SH-SY5Y (cell line): ENCODE data around the gene BTN2A1.

ENCODE experiments used
- GATA2 ChIP-seq: IDR thresholded peaks from 2 replicates; pipeline ENCODE4 v1.6.1; 2011; ENCODE audit warnings: mild to moderate bottlenecking, low read depth, low read length
- GATA3 ChIP-seq: IDR thresholded peaks from 2 replicates; pipeline ENCODE4 v1.6.1; 2011; ENCODE audit warnings: low read depth, mild to moderate bottlenecking, low read length, moderate library complexity

Gene BTN2A1

DNA sequence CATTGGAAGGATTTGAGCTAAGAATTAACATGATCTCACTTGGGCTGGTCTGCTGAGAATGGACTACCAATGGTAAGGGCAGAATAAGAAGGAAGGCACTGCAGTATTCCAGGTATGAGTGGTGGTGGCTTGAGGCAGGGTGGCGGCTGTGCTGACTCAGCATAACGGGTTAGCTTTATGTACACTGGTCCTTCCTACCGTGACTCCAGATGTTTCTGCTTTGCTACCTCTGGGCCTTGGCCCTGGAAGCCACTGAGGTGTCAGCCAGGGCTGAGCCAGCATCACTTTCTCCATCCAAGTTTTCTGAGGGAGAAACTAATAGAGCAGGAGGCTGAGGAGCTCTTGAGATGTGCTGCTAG lies 30.3 kb upstream of the BTN2A1 start:
- no peak for TF ChIP-seq GATA2
- no peak for TF ChIP-seq GATA3

GRCh38 chr6:26428206-26428605 lies 29.5 kb upstream of the BTN2A1 start:
- TF ChIP-seq GATA2 (no peak), GATA3 (no peak)

DNA sequence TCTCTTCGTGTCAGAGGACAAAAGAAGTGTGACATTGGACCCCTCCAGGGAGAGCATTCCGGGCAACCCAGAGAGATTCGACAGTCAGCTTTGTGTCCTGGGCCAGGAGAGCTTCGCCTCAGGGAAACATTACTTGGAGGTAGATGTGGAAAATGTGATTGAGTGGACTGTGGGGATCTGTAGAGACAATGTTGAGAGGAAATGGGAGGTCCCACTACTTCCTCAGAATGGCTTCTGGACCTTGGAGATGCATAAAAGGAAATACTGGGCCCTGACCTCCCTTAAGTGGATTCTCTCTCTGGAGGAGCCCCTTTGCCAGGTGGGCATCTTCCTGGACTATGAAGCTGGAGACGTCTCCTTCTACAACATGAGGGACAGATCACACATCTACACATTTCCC lies 27.0 kb upstream of the BTN2A1 start:
- TF ChIP-seq GATA2 (no peak), GATA3 (no peak)

DNA sequence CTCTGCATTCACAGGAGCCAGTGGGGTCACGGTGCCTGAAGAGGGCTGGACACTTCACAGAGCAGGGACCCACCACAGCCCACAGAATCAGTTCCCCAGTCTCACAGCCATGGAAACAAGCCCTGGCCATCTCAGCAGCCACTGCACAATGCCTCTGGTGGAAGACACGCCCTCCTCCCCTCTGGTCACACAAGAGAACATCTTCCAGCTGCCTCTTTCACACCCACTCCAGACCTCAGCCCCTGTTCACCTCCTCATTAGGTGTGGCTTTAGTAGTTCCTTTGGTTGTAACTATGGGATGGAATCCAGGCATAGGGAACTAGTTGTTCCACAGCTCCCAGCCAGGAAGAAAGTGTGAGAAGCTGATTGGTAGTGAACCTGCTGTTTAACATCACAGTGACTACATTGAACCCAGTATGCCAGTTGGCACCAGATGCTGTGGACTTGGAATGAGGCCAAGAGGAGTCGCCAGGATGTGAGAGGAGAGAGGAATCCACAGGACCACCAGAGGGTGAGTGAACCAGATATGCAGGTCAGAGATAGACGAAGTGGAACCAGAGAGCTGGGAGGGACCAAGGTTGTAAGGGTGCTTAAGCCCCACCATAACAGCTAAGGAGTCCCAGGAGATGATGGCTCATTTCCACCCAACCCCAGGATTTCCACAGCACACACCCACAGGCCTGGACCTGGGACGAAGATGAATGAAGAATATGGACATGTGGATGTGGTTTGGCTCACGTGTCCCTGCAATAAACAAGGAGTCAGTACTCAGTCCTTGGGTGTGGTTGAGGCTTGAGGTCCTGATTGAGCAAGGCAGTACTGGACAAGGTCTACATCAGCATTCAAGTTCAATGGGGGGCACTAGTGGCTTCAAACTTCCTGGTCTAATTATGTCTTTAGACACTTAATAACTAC lies 26.2 kb upstream of the BTN2A1 start:
- TF ChIP-seq GATA3 (no peak), GATA2 (no peak)

- TF ChIP-seq GATA3 (no peak), GATA2 (no peak)
Measured at GRCh38 chr6:26432627-26433201, 25.0 kb upstream of the BTN2A1 start.

- TF ChIP-seq GATA3 (no peak), GATA2 (no peak)
Measured at GRCh38 chr6:26436018-26436417, 21.7 kb upstream of the BTN2A1 start.

- TF ChIP-seq GATA3 (no peak), GATA2 (peak; percentile 39)
Measured at GRCh38 chr6:26437550-26437949, 20.2 kb upstream of the BTN2A1 start.

DNA sequence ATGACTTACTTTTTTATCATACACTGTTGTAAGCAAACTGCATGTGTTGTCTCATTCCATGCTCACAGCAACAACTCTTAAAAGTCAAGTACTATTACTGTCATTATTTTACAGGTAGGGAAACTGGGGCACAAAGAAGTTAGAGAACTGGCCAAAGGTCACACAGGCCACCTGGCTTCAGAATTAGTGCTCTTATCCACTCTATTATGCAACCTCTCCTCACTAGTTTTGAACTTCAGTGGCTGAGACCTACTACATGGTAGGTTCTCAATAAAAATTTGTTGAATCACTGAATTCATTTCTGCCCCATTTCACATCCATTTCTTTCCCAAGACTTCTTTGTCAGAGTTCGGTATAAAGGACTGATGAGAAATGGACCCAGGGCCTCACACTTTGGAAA lies 19.8 kb upstream of the BTN2A1 start:
- TF ChIP-seq GATA3 (no peak), GATA2 (no peak)

GRCh38 chr6:26439151-26440125 lies 18.3 kb upstream of the BTN2A1 start:
- TF ChIP-seq GATA3 (peak; percentile 55; the same call in 1 of the 2 replicates), GATA2 (peak; percentile 51)

DNA sequence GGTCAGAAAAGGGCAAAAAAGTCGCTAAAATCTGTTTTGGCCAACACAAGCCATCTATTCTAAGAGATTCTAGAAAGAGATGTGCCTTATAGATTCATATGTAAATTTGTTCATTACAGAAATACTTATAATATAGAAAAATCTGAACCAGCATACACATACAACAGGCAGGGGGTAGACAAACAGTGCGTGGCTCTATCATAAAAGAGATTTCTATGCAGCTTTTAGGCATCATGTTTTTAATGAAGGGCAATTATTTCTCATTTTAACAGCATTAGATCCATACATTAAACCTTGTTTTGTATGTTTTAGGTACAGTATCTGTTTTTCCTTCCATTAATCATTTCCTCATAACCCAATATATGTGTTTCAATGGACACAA lies 16.8 kb upstream of the BTN2A1 start:
- TF ChIP-seq GATA3 (no peak), GATA2 (no peak)

DNA sequence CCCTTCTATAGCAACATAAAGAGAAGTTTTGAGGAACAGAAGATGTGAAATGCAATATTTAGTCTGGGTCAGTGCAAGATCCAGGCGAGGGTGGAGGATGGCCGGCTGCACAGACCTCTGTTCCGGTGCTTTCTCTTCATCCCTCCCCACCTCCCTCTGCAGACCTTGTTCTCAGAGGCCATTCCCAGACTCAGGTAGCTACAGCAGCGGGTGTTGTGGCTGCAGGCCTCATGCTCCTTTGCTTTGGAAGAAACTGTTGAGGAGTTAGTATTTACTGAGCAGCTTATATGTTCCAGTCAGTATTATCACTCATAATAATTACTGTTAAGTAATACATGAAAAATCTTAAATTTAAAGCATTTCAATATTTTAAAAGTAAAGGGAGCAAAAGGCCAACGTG lies 15.8 kb upstream of the BTN2A1 start:
- TF ChIP-seq GATA3 = no peak

DNA sequence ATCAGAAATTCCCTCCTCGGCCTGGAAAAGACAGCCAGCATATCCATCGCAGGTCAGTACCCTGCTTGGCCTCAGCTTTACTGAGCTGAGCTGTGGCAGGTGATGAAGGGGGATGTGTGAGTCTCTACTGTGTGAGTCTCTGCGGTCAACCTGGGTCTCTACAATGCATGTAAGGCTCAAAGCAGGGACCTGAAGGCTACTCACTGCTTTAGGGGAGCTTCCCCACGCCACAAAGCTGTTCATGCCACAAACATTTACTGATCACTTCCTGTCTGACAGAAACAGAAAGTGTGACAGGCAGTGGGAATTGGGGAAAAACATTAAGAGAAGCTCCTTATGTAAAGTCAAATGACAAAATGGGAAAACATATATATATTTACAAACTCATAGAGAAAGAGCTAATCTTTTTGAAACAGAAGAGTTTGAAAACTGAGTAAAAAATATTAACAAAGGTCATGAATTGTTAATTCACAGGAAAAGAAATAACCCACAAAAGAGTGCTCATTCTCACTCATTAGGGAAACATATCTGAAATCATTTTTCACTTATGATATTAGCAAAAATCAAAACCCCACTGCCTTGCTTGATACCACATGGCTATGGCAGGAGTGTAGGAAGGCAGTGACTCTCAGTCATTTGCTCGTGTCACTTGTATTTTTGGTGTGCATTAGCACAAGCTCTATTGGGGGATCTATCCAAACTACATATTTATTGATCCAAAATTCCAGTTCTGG lies 11.7 kb upstream of the BTN2A1 start:
- TF ChIP-seq GATA3 (no peak), GATA2 (no peak)

- TF ChIP-seq GATA3 (no peak), GATA2 (no peak)
Measured at GRCh38 chr6:26447257-26447656, 10.5 kb upstream of the BTN2A1 start.

DNA sequence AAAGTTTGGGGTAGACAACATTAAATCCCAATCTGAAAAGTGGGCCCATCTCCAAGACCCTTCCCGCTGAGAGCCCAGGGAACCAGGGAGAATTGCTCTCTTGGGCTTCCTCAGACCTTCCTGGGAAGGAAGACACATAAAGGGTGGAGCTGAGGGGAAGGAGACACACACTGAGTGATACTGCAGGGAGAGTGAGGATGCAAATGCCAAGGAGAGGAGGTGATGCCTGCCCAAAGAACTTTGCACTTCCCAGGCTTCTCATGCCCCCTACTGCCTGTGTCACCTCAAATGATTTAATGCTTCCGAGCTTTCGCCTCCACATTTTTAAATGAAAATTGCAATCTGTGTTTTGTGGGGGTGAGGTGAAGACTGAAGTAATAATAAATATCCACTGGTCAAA lies 7.5 kb upstream of the BTN2A1 start:
- TF ChIP-seq GATA3 = no peak
